Lower lobe of right lung (tissue), 2 donors: Measurements from ENCODE around the gene CHMP1B. TPM values are rescaled to one million over a fixed set of nuclear protein-coding genes. Genes with fewer than 3 reads are reported as not detected.

Experiments
- ATAC-seq, 2 donors: fragments of 200-7000 bp; cut with Tn5 transposase; one replicate each; pipeline ENCODE4 v1.9.1; 2020 to 2022; ENCODE audit warnings: mild to moderate bottlenecking in 2 of 2, moderate library complexity in 2 of 2
- DNase-seq: peaks from one replicate; pipeline ENCODE4 v3.0.0-alpha.2; 2020
- H3K27ac ChIP-seq: fragments of 200-600 bp; one replicate; pipeline ENCODE4 v1.8.0; 2022
- H3K27me3 ChIP-seq: fragments of 200-600 bp; one replicate; pipeline ENCODE4 v1.8.0; 2022; ENCODE audit warnings: low read depth
- H3K36me3 ChIP-seq: fragments of 200-600 bp; one replicate; pipeline ENCODE4 v1.8.0; 2022; ENCODE audit warnings: mild to moderate bottlenecking
- H3K4me1 ChIP-seq: fragments of 200-600 bp; one replicate; pipeline ENCODE4 v1.8.0; 2022
- H3K4me3 ChIP-seq: fragments of 200-600 bp; one replicate; pipeline ENCODE4 v1.8.0; 2022; ENCODE audit warnings: mild to moderate bottlenecking
- H3K9me3 ChIP-seq: fragments of 200-600 bp; one replicate; pipeline ENCODE4 v1.8.0; 2022
- intact Hi-C: fragments of 100-400 bp; cut with DNase I; formaldehyde crosslinking; loops from one replicate; pipeline ENCODE4 v1.11.0; 2022
- total RNA-seq: library from RNA; stranded (reverse); fragmentation: NEBNext Ultra II Directional; extraction: Animal tissue kit (Norgen Biotek cat#: 25700); gene quantifications from one replicate; pipeline ENCODE4 v1.2.1, GENCODE V29; 2021
- TF ChIP-seq, protein P1 (sequence below): fragments of 200-600 bp; IDR thresholded peaks from one replicate; pipeline ENCODE4 v1.8.0; 2022; ENCODE audit warnings: antibody characterized with exemption, mild to moderate bottlenecking
- donor health status: DM: no; HTN: yes; CAD: no; lungs with severe emphysema.

CHMP1B gene
- total RNA-seq, 1 donor from 2014 or later, result 39.4 TPM

DNA sequence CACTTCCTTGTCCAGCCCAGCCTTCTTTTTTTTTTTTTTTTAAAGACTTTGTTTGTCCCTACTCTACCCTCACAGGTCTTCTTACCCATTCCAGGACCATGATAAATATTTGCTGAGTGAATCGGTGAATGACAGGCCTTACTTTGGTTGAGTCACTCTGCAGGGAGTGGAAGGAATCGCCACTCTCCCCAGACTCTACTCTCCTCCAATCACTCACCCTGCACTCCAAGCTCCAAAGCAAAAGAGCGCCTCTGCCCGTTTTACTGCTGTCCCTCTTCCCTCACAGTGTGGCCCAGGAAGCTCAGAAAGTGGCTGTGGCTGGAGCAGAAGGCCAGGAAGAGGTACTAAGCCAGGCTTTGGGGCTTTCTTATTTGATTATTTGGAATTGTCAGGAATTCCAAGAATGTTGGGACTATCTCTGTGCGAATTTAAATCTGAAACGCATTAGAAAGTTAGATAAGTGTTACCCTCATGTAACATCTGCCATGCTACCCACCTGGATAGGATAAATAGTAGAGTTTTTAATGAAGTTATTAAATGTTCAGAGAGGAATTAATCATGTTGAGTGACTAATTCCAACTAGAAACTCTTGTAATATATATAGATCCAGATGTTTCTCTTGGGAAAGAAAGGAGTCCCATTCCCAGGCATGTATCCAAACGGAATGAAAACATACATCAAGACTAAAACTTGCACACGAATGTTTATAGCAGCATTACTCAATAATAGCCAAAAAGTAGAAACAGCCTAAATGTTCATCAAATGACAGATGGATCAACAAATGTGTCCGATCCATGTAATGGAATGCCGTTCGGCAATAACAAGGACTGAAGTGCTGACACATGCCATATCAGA lies 43.0 kb upstream of the CHMP1B start:
- ATAC-seq, result peak in 1 of 2 donors; percentile 39
- no peak for DNase-seq
- intact Hi-C loops, result no loop called here
- TF ChIP-seq, protein P1, sequence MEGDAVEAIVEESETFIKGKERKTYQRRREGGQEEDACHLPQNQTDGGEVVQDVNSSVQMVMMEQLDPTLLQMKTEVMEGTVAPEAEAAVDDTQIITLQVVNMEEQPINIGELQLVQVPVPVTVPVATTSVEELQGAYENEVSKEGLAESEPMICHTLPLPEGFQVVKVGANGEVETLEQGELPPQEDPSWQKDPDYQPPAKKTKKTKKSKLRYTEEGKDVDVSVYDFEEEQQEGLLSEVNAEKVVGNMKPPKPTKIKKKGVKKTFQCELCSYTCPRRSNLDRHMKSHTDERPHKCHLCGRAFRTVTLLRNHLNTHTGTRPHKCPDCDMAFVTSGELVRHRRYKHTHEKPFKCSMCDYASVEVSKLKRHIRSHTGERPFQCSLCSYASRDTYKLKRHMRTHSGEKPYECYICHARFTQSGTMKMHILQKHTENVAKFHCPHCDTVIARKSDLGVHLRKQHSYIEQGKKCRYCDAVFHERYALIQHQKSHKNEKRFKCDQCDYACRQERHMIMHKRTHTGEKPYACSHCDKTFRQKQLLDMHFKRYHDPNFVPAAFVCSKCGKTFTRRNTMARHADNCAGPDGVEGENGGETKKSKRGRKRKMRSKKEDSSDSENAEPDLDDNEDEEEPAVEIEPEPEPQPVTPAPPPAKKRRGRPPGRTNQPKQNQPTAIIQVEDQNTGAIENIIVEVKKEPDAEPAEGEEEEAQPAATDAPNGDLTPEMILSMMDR, result no peak
- H3K4me3 ChIP-seq, result no peak overlapping the region
- no peaks in the 10 kb centered on the region for H3K27me3 ChIP-seq
- H3K36me3 ChIP-seq, result no peaks in the 10 kb centered on the region
- no peaks in the 10 kb centered on the region for H3K9me3 ChIP-seq
- no peak overlapping the region for H3K27ac ChIP-seq
- no peaks in the 10 kb centered on the region for H3K4me1 ChIP-seq

DNA sequence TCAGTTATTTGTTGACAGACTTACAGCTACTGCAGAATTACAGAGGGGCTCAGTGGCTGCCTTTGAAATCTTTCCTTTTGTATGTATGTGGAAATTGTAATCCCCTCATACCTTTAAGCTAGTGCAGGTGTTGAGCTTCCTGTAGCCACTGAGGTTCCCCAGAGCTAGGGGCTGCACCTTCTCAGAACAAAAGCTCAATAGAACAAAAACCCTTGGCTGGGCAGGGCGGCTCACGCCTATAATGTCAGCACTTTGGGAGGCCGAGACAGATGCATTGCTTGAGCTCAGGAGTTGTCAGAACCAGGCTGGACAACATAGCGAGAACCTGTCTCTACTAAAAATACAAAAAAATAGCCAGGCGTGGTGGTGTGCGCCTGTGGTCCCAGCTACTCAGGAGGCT lies 41.3 kb upstream of the CHMP1B start:
- DNase-seq (no peak), ATAC-seq (no peak)
- no peaks in the 10 kb centered on the region for H3K9me3 ChIP-seq
- H3K4me3 ChIP-seq, result no peak overlapping the region
- H3K27me3 ChIP-seq, result no peaks in the 10 kb centered on the region
- TF ChIP-seq, protein P1, result no peak
- no peaks in the 10 kb centered on the region for H3K4me1 ChIP-seq
- H3K36me3 ChIP-seq, result no peaks in the 10 kb centered on the region
- intact Hi-C loops, result no loop called here
- no peak overlapping the region for H3K27ac ChIP-seq

DNA sequence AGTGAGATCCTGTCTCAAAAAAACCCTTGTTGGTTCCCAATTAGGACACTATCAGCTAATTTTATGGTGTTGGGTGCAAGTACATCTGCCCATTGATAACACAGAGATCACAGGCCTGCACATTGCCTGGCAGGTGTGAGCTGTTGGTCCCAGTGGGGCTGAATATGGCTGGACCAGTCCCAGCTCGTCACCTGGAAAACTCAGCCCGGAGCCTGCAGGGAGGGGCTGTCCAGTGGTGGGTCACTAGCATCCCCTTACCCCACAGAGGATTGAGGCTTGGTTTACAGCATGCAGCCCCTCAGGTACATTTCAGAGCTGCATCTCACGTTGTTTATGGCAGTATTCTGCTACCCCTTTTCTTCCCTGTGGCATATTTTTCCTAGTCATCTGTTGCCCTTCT lies 40.8 kb upstream of the CHMP1B start:
- Histone ChIP-seq H3K27ac (no peak overlapping the region), H3K9me3 (no peaks in the 10 kb centered on the region), H3K4me1 (no peaks in the 10 kb centered on the region), H3K27me3 (no peaks in the 10 kb centered on the region), H3K4me3 (no peak overlapping the region), H3K36me3 (no peaks in the 10 kb centered on the region)
- peak in 1 of 2 donors; percentile 51 for ATAC-seq
- DNase-seq, result no peak
- intact Hi-C loops, result no loop called here
- TF ChIP-seq, protein P1, result no peak

DNA sequence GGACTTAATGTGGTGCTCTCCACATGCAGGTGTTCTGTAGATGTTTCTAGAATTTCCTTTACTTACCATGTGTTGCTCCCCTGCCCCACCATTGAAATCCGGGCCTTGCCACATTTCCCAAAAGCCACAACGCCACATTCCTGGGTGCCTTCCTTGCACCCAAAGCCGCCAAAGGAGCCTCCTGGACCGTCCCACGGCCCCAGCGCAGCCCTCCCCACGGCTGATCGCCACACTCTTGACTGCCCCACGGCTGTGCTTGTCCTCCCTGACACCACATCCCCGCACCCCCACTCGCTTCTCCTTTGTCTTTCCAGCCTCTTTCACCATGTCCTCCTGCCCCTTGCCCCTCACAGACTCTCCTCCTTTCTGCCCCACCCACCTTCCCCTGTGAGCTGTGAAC lies 40.2 kb upstream of the CHMP1B start:
- Histone ChIP-seq H3K27ac (no peak overlapping the region), H3K36me3 (no peaks in the 10 kb centered on the region), H3K27me3 (no peaks in the 10 kb centered on the region), H3K4me1 (no peaks in the 10 kb centered on the region), H3K4me3 (no peak overlapping the region), H3K9me3 (no peaks in the 10 kb centered on the region)
- TF ChIP-seq, protein P1, result no peak
- DNase-seq (no peak), ATAC-seq (no peak)
- intact Hi-C loops, result no loop called here

DNA sequence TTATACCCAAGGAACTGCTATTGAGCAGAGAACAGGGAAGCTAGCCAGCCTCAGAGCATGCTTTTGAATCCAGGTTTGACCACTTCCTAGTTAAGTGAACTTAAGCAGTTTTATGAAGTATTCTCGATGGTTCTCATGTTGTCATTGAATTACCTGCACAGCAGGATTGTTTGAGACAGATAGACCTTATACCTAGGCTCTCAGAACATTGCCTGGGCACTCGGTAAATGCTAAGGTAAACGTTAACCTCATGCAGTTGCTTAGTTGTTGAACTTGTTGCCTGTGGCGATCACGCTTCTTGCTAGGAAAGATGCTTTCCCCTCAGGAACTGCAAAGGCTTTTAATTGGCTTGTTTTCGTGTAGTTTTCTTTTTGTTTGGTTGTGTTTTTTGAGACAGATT lies 34.0 kb upstream of the CHMP1B start:
- peak; percentile 93 to 94 for ATAC-seq

More for the DNA sequence above, 34.0 kb upstream of the CHMP1B start:
- Histone ChIP-seq H3K9me3 (no peaks in the 10 kb centered on the region), H3K4me1 (no peaks in the 10 kb centered on the region), H3K36me3 (no peaks in the 10 kb centered on the region), H3K4me3 (no peak overlapping the region), H3K27ac (no peak overlapping the region), H3K27me3 (no peaks in the 10 kb centered on the region)
- intact Hi-C loops, result no loop called here
- TF ChIP-seq, protein P1, result no peak
- DNase-seq, result no peak
